HepG2 (cell line): ENCODE results near the gene VAC14. TPM values are rescaled to one million over a fixed set of nuclear protein-coding genes. Genes with fewer than 3 reads are reported as not detected.

Source experiments
- CEBPB ChIP-seq: IDR thresholded peaks from 2 replicates; pipeline ENCODE4 v1.6.1; 2011; ENCODE audit warnings: low read depth, low read length, improper control_type of control experiment, borderline replicate concordance
- CEBPZ ChIP-seq: IDR thresholded peaks from 2 replicates; pipeline ENCODE4 v1.6.1; 2012; ENCODE audit warnings: low read length, improper control_type of control experiment
- KDM3A ChIP-seq: IDR thresholded peaks from 2 replicates; pipeline ENCODE4 v1.6.1; 2018; ENCODE audit warnings: low read depth, missing compliant biosample characterization
- MXD3 ChIP-seq: IDR thresholded peaks from 2 replicates; pipeline ENCODE4 v1.6.1; 2016; ENCODE audit warnings: mild to moderate bottlenecking, missing biosample characterization, missing genetic modification reagents
- NR1H2 ChIP-seq: sonication (generic); formaldehyde crosslinking; IDR thresholded peaks from 2 replicates; pipeline ENCODE4 v1.8.1; 2022; ENCODE audit warnings: low read depth, missing genetic modification reagents, borderline replicate concordance
- PAXIP1 ChIP-seq: sonication (generic); formaldehyde crosslinking; conservative IDR thresholded peaks from 2 replicates; pipeline ENCODE4 v1.4.0; 2020; ENCODE audit warnings: mild to moderate bottlenecking, missing genetic modification reagents, moderate library complexity
- PTBP1 ChIP-seq: fragments of 200-400 bp; formaldehyde crosslinking; IDR thresholded peaks from 2 replicates; pipeline ENCODE4 v1.6.1; 2018; ENCODE audit warnings: low read length, low read depth; ENCODE audit not compliant: poor library complexity, severe bottlenecking
- RFX1 ChIP-seq: fragments of 450-650 bp; IDR thresholded peaks from 2 replicates; pipeline ENCODE4 v1.6.1; 2017
- TFDP2 ChIP-seq: sonication (generic); formaldehyde crosslinking; IDR thresholded peaks from 2 replicates; pipeline ENCODE4 v1.4.0; 2020; ENCODE audit warnings: missing genetic modification reagents
- ZBTB37 ChIP-seq: sonication (generic); formaldehyde crosslinking; IDR thresholded peaks from 2 replicates; pipeline ENCODE4 v1.4.0; 2020; ENCODE audit warnings: mild to moderate bottlenecking, missing genetic modification reagents
- ZBTB7B ChIP-seq: sonication (generic); formaldehyde crosslinking; IDR thresholded peaks from 2 replicates; pipeline ENCODE4 v1.4.0; 2020; ENCODE audit warnings: missing genetic modification reagents
- ZNF253 ChIP-seq: sonication (generic); formaldehyde crosslinking; IDR thresholded peaks from 2 replicates; pipeline ENCODE4 v1.8.0; 2022; ENCODE audit warnings: mild to moderate bottlenecking, missing genetic modification reagents, borderline replicate concordance
- ZNF326 ChIP-seq: sonication (generic); formaldehyde crosslinking; IDR thresholded peaks from 2 replicates; pipeline ENCODE4 v1.4.0; 2020; ENCODE audit warnings: missing genetic modification reagents, borderline replicate concordance
- ZNF574 ChIP-seq: sonication (generic); formaldehyde crosslinking; IDR thresholded peaks from 2 replicates; pipeline ENCODE4 v1.4.0; 2020; ENCODE audit warnings: missing genetic modification reagents
- polyA plus RNA-seq, 8 experiments: library from polyadenylated mRNA; depleted of rRNA in 3 of 8; stranded (reverse) in 7 of 8; unstranded in 1 of 8; fragments of >200 nt; fragmentation: Illumina TruSeq in 4 of 8; extraction: Trizol in 4 of 8; gene quantifications; 2 replicates each; pipeline versions ENCODE4 v1.2.1 to v1.2.3, GENCODE V29; 2011 to 2016; ENCODE audit warnings: low read depth in 4 of 8, missing spikeins in 1 of 8, mixed read lengths in 1 of 8; ENCODE audit not compliant: insufficient read depth in 1 of 8
- total RNA-seq, 5 experiments: library from RNA; depleted of rRNA; stranded (reverse); fragments of >200 nt; fragmentation: Illumina TruSeq; extraction: Trizol; gene quantifications; 2 replicates each; pipeline ENCODE4 v1.2.3, GENCODE V29; 2016; ENCODE audit warnings: low read depth in 1 of 5

VAC14 gene
- total and polyA plus RNA-seq, 2 of the 13 experiments (the other 11 are each of a cell fraction or from before 2014, with no cell fraction given) = 23.5 to 24.6 TPM

GRCh38 chr16:70656712-70657263, 144.2 kb downstream of the VAC14 start (continued):
- peak; percentile 42; the same call in 1 of the 2 replicates for TF ChIP-seq TFDP2 (CRISPR knock-in tag)
- no peak for TF ChIP-seq NR1H2 (CRISPR knock-in tag)
- no peak for TF ChIP-seq RFX1
- peak; percentile 66 for TF ChIP-seq PAXIP1 (CRISPR knock-in tag)
- peak; percentile 65 for TF ChIP-seq ZNF574 (CRISPR knock-in tag)
- TF ChIP-seq CEBPB = no peak
- TF ChIP-seq ZNF326 (CRISPR knock-in tag) = no peak
- TF ChIP-seq ZBTB7B (CRISPR knock-in tag) = peak; percentile 85
- peak; percentile 86 for TF ChIP-seq PTBP1
- peak; percentile 56; the same call in 1 of the 2 replicates for TF ChIP-seq ZNF253 (CRISPR knock-in tag)
- TF ChIP-seq MXD3 = no peak
- TF ChIP-seq CEBPZ = no peak
- no peak for TF ChIP-seq ZBTB37 (CRISPR knock-in tag)
- 0 out of 2 replicates have a peak, but pooled peaks have one; percentile 24 for TF ChIP-seq KDM3A (CRISPR knock-in tag)
